Measurements from ENCODE around the gene SULT1A2. TPM values are rescaled to one million over a fixed set of nuclear protein-coding genes. Genes with fewer than 3 reads are reported as not detected.
"Not testable (repeated sequence)": the region's sequence is repeated elsewhere in the genome, so short reads cannot be mapped to it uniquely, and the experiment has no call there.

Gene SULT1A2
- polyA plus RNA-seq, 2 of the 4 experiments (the other 2 are of a cell fraction): 0.06 to 0.09 TPM

GRCh38 chr16:28609631-28610594 is 13.1 kb upstream of the SULT1A2 start, which contains the start of gene SULT1A1:
TSS of gene SULT1A1 (minus strand) at chr16:28610044. CDS start at chr16:28608855, 1,189 bp downstream.
- FAIRE-seq (no peak), DNase-seq (ENCODE audit: low read depth in 1 of 2, low spot score in 1 of 2) (no peak), ATAC-seq (peak in 1 of 2 experiments; percentile 12; a peak in 3 of 6 replicates)
- ChIA-PET POLR2A (no interaction called here), CTCF (interaction anchor here (0.8 to 1.2 kb wide), 4 partner anchors 23 to 332 kb away, joined by 3 to 7 read pairs (median 3); no protein-coding TSS in a partner anchor)
- 71% methylated on average over 10 of the region's 11 CpGs for WGBS (ENCODE audit: missing lambda C conversion rate)
- peaks cover 13% of the 10 kb centered on the region; the same call in 2 of the 3 replicates for H3K4me1 ChIP-seq
- peak within 1 kb of the TSS; percentile 39; the same call in 1 of the 3 replicates for H3K4me2 ChIP-seq
- peak within 1 kb of the TSS; percentile 49 to 71; a peak in 5 of 6 replicates for H3K27ac ChIP-seq
- no peaks in the 10 kb centered on the region for H3K9me3 ChIP-seq
- H3K4me3 ChIP-seq: no peak within 1 kb of the TSS
- no peak for TF ChIP-seq CEBPB (IDR thresholded peaks at IDR 0.05)
- TF ChIP-seq CBX8 (IDR thresholded peaks at IDR 0.05): no peak
- no peak for TF ChIP-seq NFE2L2 (conservative IDR thresholded peaks at IDR 0.05; ENCODE audit: low read length)
- no peak for TF ChIP-seq BHLHE40 (IDR thresholded peaks at IDR 0.05; ENCODE audit: low read depth, low read length)
- TF ChIP-seq RCOR1 (IDR thresholded peaks at IDR 0.05; ENCODE audit: low read depth, low read length): no peak
- TF ChIP-seq FOXS1 (CRISPR knock-in tag; IDR thresholded peaks at IDR 0.05): no peak
- TF ChIP-seq BCL3 (IDR thresholded peaks at IDR 0.05): no peak
- TF ChIP-seq RNF2 (IDR thresholded peaks at IDR 0.05; ENCODE audit: borderline replicate concordance, low read depth): no peak
- no peak for TF ChIP-seq ATOH8 (CRISPR knock-in tag; IDR thresholded peaks at IDR 0.05; ENCODE audit: low read depth)

- peak; percentile 94 for TF ChIP-seq MAFK (IDR thresholded peaks at IDR 0.05; ENCODE audit: partially characterized antibody)
- TF ChIP-seq NFE2L2 (conservative IDR thresholded peaks at IDR 0.05; ENCODE audit: low read length): 0 out of 2 replicates have a peak, but pooled peaks have one; percentile 39
- H3K9me3 ChIP-seq; H3K4me3 ChIP-seq; ATAC-seq; DNase-seq (ENCODE audit: low read depth in 1 of 2, low spot score in 1 of 2); FAIRE-seq; POLR2A ChIA-PET: not testable (repeated sequence)
- Histone ChIP-seq H3K4me2 (peak overlapping the region; percentile 39; the same call in 1 of the 3 replicates), H3K27ac (peak overlapping the region; percentile 49 to 71; a peak in 5 of 6 replicates), H3K4me1 (peaks cover 13% of the 10 kb centered on the region; the same call in 2 of the 3 replicates)
- 85% methylated on average over 10 of the region's 11 CpGs for WGBS (ENCODE audit: missing lambda C conversion rate)
- CTCF ChIA-PET: interaction anchor here (0.8 to 1.2 kb wide), 3 partner anchors 22 to 331 kb away, joined by 3 to 7 read pairs (median 3); no protein-coding TSS in a partner anchor
These were observed 12.2 kb upstream of the SULT1A2 start for GRCh38 chr16:28608867-28609596.

GRCh38 chr16:28608496-28608808 is 11.6 kb upstream of the SULT1A2 start:
- H3K4me3 ChIP-seq; H3K4me2 ChIP-seq; DNase-seq (ENCODE audit: low read depth in 1 of 2, low spot score in 1 of 2); POLR2A ChIA-PET; FAIRE-seq; ATAC-seq; H3K27ac ChIP-seq; H3K9me3 ChIP-seq; CTCF ChIA-PET: not testable (repeated sequence)
- WGBS (ENCODE audit: missing lambda C conversion rate): 97% methylated on average over 6 of the region's 7 CpGs
- H3K4me1 ChIP-seq: peaks cover 13% of the 10 kb centered on the region; the same call in 2 of the 3 replicates

- WGBS (ENCODE audit: missing lambda C conversion rate): 90% methylated on average over 10 of the region's 10 CpGs
These were observed 11.0 kb upstream of the SULT1A2 start for GRCh38 chr16:28607681-28608495.

More at GRCh38 chr16:28607681-28608495, 11.0 kb upstream of the SULT1A2 start:
- H3K27ac ChIP-seq; FAIRE-seq; DNase-seq (ENCODE audit: low read depth in 1 of 2, low spot score in 1 of 2); H3K9me3 ChIP-seq; POLR2A ChIA-PET; ATAC-seq; H3K4me3 ChIP-seq; H3K4me2 ChIP-seq: not testable (repeated sequence)
- peaks cover 13% of the 10 kb centered on the region; the same call in 2 of the 3 replicates for H3K4me1 ChIP-seq
- CTCF ChIA-PET: interaction anchor here (2.1 kb wide), 1 partner anchor 8 kb away, joined by 6 read pairs; no protein-coding TSS in a partner anchor
